Measurements from ENCODE around the gene SYCE1.
"Not testable (repeated sequence)": the region's sequence is repeated elsewhere in the genome, so short reads cannot be mapped to it uniquely, and the experiment has no call there.

SYCE1 gene

DNA sequence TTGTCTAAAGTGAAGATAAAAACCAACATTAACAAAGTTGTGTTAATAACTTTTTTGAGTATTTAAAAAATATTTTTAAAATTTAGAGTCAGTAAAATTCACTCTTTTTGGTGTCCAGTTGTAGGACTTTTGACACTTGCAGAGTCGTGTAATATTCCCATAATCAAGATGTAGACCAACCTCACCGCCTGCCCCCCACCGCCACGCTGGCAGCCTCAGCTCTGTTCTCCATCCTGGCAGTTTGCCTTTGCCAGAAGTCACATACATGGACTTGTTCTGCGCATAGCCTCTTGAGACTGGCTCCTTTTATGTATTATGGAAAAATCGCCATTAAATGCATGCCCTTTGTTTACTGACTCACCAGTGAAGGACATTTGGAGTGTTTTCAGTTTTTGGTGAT lies 27.3 kb upstream of the SYCE1 start:
- TF ChIP-seq, protein P1, sequence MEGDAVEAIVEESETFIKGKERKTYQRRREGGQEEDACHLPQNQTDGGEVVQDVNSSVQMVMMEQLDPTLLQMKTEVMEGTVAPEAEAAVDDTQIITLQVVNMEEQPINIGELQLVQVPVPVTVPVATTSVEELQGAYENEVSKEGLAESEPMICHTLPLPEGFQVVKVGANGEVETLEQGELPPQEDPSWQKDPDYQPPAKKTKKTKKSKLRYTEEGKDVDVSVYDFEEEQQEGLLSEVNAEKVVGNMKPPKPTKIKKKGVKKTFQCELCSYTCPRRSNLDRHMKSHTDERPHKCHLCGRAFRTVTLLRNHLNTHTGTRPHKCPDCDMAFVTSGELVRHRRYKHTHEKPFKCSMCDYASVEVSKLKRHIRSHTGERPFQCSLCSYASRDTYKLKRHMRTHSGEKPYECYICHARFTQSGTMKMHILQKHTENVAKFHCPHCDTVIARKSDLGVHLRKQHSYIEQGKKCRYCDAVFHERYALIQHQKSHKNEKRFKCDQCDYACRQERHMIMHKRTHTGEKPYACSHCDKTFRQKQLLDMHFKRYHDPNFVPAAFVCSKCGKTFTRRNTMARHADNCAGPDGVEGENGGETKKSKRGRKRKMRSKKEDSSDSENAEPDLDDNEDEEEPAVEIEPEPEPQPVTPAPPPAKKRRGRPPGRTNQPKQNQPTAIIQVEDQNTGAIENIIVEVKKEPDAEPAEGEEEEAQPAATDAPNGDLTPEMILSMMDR (IDR thresholded peaks at IDR 0.05; ENCODE audit: extremely low read depth, missing control alignments) = no peak
- DNase-seq (ENCODE audit: low spot score) = no peak

DNA sequence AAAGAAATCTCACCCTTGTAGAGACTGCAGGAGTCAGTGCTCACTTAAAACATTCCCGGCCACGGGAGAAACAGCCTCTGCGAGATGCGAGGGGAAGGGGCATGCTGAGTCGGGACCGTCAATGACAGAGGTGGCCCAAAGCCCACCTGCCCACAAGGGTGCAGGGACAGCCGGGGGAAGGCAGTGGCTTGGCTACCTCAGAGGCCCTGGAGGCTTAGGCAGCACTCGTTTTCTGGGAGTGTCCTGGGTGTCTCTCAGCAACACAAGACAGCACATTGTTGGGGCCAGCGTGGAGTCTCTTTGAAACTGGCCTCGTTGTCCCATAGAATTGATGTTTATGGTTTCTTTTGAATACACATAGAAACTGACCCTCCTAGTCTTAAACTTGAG lies 25.6 kb upstream of the SYCE1 start:
- no peak for DNase-seq (ENCODE audit: low spot score)
- TF ChIP-seq, protein P1 (IDR thresholded peaks at IDR 0.05; ENCODE audit: extremely low read depth, missing control alignments) = no peak

DNA sequence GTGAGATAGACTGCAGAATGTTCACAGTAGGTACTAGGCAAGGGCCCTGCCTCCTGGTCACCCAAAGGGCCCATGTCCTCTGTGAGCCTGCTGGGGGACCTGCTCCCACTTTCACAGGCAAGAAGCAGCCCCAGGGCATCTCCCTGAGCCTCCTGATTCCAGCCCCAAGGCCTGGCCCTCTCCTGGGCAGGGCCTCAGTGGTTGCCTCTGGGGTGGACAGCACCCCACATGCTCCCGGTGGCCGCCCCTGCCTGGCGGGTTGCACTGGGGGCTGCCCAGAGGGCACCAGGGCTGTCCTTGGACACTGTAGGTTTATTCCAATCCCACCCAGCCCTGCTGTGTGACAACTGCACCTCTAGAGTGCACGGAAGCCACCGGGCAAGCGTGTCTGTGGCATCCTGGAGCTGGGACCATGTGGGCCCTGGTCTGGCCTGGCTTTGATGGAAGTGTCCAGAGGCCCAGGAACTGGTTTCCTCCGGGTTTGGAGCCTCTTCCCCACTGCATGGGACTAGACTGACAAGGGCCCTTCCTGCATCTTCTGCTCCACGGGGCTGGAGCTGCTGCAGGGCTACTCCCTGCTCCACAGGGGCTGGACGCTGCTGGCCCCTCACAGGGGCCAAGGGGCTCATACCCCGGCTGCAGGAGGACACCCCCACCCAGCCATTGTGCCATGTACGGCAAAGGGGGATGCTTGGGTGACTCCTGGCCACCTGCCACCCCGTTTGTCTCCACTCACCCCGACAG lies 25.0 kb upstream of the SYCE1 start:
- no peak for DNase-seq (ENCODE audit: low spot score)
- TF ChIP-seq, protein P1 (IDR thresholded peaks at IDR 0.05; ENCODE audit: extremely low read depth, missing control alignments) = no peak

DNA sequence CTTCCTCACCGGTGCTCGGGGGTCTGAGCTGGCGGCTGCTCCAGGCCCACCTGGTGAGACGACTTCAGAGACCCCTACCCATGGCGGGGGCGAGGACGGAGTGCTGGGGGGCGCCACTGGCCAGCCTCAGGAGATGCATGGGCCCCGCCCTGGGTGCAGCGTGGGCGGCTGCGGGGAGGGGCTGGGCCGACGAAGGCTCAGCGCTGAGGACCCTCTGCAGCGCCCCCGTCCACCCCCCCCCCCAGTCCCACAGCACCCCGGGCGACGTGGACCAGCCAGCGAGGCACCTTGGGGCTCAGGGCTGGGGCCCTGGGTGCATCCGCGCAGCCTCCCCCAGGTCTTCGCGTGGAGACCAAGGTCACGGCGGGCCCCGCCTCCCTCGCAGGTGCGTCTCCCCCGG lies 11.7 kb upstream of the SYCE1 start:
- not testable (repeated sequence) for DNase-seq (ENCODE audit: low spot score)

DNA sequence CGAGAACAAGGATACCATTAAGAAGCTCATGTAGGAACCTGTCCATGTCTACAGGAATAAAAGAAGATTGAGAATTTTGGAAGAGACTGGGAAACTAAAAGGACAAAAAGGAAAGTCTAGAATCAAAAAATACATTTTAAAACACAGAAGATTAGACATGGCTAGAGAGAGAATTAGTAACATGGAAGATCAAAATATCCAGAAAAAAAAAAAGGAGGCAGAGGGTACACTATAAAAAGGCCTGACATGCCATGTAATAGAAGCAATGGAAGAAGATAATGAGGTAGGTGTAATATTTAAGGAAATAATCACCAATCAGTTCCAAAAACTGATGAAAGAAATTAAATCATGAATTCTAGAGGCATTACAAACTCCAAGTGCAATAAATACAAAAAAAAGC lies 8.1 kb upstream of the SYCE1 start:
- not testable (repeated sequence) for DNase-seq (ENCODE audit: low spot score)

DNA sequence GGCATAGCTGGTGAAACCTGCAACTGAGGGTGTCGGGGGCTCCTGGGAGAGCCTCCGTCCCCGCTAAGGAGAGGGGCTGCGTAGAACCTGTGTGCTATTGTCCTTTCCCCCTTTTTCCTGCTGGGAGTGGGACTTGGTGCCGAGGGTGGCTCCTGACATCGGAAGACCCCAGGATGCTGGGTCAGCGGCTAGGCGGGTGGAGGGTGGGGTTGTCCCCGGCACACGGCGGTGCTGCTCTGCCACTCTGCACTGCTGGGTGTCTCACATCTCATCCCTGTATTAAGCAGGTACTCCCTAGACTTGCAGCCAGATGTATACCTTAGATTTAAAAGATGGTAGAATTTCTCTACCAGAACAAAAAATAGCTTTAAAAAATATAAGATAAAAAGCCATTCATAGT lies 6.7 kb upstream of the SYCE1 start:
- not testable (repeated sequence) for DNase-seq (ENCODE audit: low spot score)

DNA sequence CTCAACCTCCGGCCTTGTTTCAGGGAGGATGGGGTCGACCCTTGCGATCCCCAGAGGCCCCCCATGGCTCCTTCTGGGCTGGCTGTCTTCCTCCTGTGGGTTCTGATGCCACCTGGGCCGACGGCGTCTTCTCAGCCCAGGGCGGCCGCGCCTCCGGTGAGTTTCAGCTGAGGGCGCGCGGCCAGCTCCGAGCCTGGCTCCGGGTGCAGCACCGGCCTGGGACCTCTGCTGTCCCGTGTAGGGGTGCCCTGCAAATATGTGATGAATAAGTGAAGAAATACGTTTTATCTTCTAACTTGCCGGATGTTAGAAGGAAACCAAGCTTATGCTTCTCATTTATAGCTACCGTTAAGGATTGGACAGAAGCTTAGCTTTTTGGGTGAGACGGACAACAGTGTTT lies 4.4 kb upstream of the SYCE1 start:
- DNase-seq (ENCODE audit: low spot score) = not testable (repeated sequence)

DNA sequence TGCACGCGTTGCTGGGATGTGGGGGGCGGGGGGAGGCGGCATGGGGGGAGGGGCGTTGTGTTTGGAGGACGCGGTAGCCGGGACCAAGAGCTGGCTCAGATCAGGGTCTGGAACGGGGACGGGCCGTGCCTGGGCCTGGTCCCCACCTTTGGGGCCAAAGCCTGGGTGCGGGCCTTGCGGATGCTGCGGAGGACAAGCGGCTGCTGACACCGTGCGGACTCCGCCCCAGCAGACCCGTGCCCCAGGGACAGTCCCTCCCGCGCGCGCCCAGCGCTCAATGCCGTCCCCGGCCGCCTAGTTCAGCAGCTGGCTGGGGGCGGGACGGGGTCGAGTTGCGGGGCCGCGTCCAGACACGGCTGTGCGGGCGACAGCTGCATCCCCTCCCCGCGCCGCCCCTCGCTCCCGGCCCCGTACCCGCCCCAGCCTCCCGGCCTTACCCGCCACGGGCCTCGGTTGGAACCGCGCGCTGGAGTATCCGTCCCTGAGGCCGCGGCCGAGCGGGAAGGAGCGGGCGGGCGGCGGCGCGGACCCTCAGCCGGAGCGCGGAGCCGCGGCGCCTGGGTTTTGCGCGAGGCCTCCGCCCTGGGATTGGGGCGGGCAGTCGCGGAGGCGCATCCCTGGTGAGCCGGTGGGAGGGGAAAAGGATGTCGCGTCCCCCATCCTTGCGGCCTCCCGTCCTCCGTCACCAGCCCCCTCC lies 3.6 kb upstream of the SYCE1 start:
- DNase-seq (ENCODE audit: low spot score) = not testable (repeated sequence)

DNA sequence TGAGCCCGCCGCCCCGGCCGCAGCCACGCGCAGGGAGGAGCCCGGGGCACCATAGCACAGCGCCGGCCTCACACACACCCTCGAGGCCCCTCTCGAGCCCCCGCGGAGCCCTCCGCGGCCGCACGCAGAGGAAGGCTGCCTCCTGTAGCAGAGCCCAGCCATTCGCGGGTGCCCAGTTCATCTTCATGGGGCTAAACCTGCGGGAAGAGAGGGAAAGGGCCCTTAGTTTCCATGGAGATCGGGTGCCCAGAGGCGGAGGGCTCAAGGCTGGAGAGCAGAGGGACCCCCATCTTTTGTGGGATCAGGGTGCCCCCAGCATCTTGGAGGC lies 2.9 kb upstream of the SYCE1 start:
- TF ChIP-seq, protein P1 (IDR thresholded peaks at IDR 0.05; ENCODE audit: extremely low read depth, missing control alignments) = no peak
- no peak for DNase-seq (ENCODE audit: low spot score)

DNA sequence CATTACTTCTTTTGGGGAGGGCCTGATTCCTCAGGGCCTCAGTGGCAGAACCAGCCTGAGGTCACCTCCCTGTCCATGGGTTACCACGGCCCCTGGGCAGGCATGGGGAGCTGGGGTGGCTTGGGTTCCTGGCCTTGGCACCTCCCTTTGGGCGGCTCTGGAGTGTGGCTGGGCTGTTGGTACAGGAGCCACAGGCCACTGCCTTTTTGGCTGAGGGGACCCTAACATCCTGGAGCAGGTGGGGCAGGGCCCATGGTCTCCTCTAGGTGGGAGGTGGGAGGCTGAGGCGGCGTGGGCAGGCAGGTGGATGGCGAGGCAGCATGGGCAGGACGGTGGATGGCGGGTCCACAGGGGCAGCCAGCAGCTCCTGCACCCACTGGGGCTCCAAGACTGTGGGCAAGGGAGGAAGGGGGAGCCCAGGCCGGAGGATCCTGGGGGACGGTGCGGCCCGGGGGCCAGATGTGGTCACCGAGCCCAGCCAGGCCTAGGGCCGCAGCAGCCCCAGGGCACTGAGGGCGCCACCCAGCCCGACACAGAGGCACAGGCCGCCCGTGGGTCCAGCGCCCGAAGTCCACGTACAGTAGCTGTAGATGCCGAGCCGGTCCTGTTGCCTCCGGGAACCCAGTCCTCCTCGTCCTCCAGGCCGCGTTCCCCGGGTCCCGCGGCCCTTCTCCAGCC lies 2.4 kb upstream of the SYCE1 start:
- DNase-seq (ENCODE audit: low spot score) = no peak
- TF ChIP-seq, protein P1 (IDR thresholded peaks at IDR 0.05; ENCODE audit: extremely low read depth, missing control alignments) = no peak

Data from GM20000 (cell line).